CD4-positive, alpha-beta T cell treated with Interleukin-15 for 1 hour (primary cell): ENCODE results near the gene SH3D21.

Experiments used
- DNase-seq: peaks from one replicate; pipeline ENCODE4 v3.0.0-alpha.2; 2020

The SH3D21 gene

GRCh38 chr1:36359911-36360550 lies 53.9 kb downstream of the SH3D21 start:
- DNase-seq: peak; percentile 60

GRCh38 chr1:36365381-36365780 lies 59.2 kb downstream of the SH3D21 start:
- DNase-seq: no peak

- peak; percentile 74 for DNase-seq
Measured at GRCh38 chr1:36366091-36366661, 60.0 kb downstream of the SH3D21 start.

- no peak for DNase-seq
Measured at GRCh38 chr1:36367066-36367465, 60.9 kb downstream of the SH3D21 start.

- DNase-seq: no peak
Measured at GRCh38 chr1:36367798-36368197, 61.6 kb downstream of the SH3D21 start.

GRCh38 chr1:36369061-36369861 lies 63.1 kb downstream of the SH3D21 start:
- DNase-seq: peak; percentile 73
